GM18909 (cell line): ENCODE data around the gene REC8.
A peak's percentile ranks its signal among the peaks of the same experiment; 100 is the strongest.

Source experiments
- ATAC-seq: cut with Tn5 transposase; IDR thresholded peaks from one replicate; pipeline ENCODE4 v1.9.1; 2021; ENCODE audit warnings: mild to moderate bottlenecking; ENCODE audit not compliant: unreplicated experiment, poor library complexity

Gene REC8

GRCh38 chr14:24155100-24155499 lies 16.8 kb upstream of the REC8 start:
- no peak for ATAC-seq

- ATAC-seq = no peak
These were observed 15.0 kb upstream of the REC8 start for GRCh38 chr14:24156840-24157239.

- ATAC-seq = no peak
These were observed 14.5 kb upstream of the REC8 start for GRCh38 chr14:24157331-24157730.

- no peak for ATAC-seq
These were observed 11.9 kb upstream of the REC8 start for GRCh38 chr14:24159777-24160498.

GRCh38 chr14:24160499-24160849 lies 11.4 kb upstream of the REC8 start:
- no peak for ATAC-seq

GRCh38 chr14:24160850-24161804 lies 10.8 kb upstream of the REC8 start, which contains the start of gene IRF9:
TSS of gene IRF9 (plus strand) at chr14:24161265. CDS start at chr14:24162145, 880 bp downstream.
- ATAC-seq = peak; percentile 86

GRCh38 chr14:24162093-24162492 lies 9.8 kb upstream of the REC8 start:
- no peak for ATAC-seq

GRCh38 chr14:24164518-24164991 lies 7.3 kb upstream of the REC8 start:
- no peak for ATAC-seq

GRCh38 chr14:24165785-24166184 lies 6.1 kb upstream of the REC8 start:
- no peak for ATAC-seq

- ATAC-seq = no peak
These were observed 4.3 kb upstream of the REC8 start for GRCh38 chr14:24167469-24168114.

- no peak for ATAC-seq
These were observed 481 bp downstream of the REC8 start for GRCh38 chr14:24172261-24172860.

- ATAC-seq = no peak
These were observed 996 bp downstream of the REC8 start for GRCh38 chr14:24172871-24173281.

- no peak for ATAC-seq
These were observed 4.7 kb downstream of the REC8 start for GRCh38 chr14:24176599-24176998.

GRCh38 chr14:24177041-24177825 lies 5.4 kb downstream of the REC8 start:
- ATAC-seq = no peak

GRCh38 chr14:24177891-24178290 lies 6.0 kb downstream of the REC8 start:
- ATAC-seq = no peak

- ATAC-seq = no peak
These were observed 6.7 kb downstream of the REC8 start for GRCh38 chr14:24178399-24179178.

- no peak for ATAC-seq
These were observed 7.5 kb downstream of the REC8 start for GRCh38 chr14:24179294-24179960.
